Activated CD8-positive, alpha-beta memory T cell treated with anti-CD3 and anti-CD28 coated beads, Interleukin-2, amount 50 U/mL, for 24 hours (primary cell): ENCODE results near the gene TSPEAR.
"Not testable (repeated sequence)": the region's sequence is repeated elsewhere in the genome, so short reads cannot be mapped to it uniquely, and the experiment has no call there.

Source experiments
- DNase-seq: peaks from one replicate; pipeline ENCODE4 v3.0.0-alpha.2; 2020; ENCODE audit errors: extremely low read depth

The TSPEAR gene

GRCh38 chr21:44589094-44589493 is 122.3 kb downstream of the TSPEAR start:
- no peak for DNase-seq

GRCh38 chr21:44585892-44586291 is 125.5 kb downstream of the TSPEAR start:
- DNase-seq = no peak

GRCh38 chr21:44583800-44584147 is 127.6 kb downstream of the TSPEAR start:
- no peak for DNase-seq

GRCh38 chr21:44583089-44583799 is 128.1 kb downstream of the TSPEAR start:
- no peak for DNase-seq

GRCh38 chr21:44582055-44582454 is 129.3 kb downstream of the TSPEAR start:
- no peak for DNase-seq

- DNase-seq = no peak
Measured at GRCh38 chr21:44581158-44581557, 130.2 kb downstream of the TSPEAR start.

GRCh38 chr21:44580231-44580821 is 131.0 kb downstream of the TSPEAR start, which contains the start of gene KRTAP10-5:
KRTAP10-5 (minus strand) TSS chr21:44580604; CDS start chr21:44580578, 26 bp downstream.
- DNase-seq = not testable (repeated sequence)

GRCh38 chr21:44579833-44580144 is 131.6 kb downstream of the TSPEAR start:
- no peak for DNase-seq

- DNase-seq = no peak
Measured at GRCh38 chr21:44579056-44579832, 132.1 kb downstream of the TSPEAR start.

GRCh38 chr21:44578371-44579055 is 132.9 kb downstream of the TSPEAR start:
- DNase-seq = no peak

GRCh38 chr21:44576025-44576420 is 135.3 kb downstream of the TSPEAR start:
- DNase-seq = no peak

- DNase-seq = no peak
Measured at GRCh38 chr21:44575307-44576024, 135.9 kb downstream of the TSPEAR start.

GRCh38 chr21:44574457-44575306 is 136.7 kb downstream of the TSPEAR start:
- no peak for DNase-seq

GRCh38 chr21:44573630-44574456 is 137.5 kb downstream of the TSPEAR start, which contains the start of gene KRTAP10-4:
KRTAP10-4 (plus strand) TSS chr21:44573729; CDS start chr21:44573759, 30 bp downstream.
- not testable (repeated sequence) for DNase-seq

GRCh38 chr21:44572959-44573583 is 138.3 kb downstream of the TSPEAR start:
- no peak for DNase-seq

- DNase-seq = no peak
Measured at GRCh38 chr21:44571844-44572782, 139.3 kb downstream of the TSPEAR start.

GRCh38 chr21:44571296-44571695 is 140.1 kb downstream of the TSPEAR start:
- no peak for DNase-seq

- DNase-seq = no peak
Measured at GRCh38 chr21:44569861-44570517, 141.4 kb downstream of the TSPEAR start.
